Rectal smooth muscle tissue (tissue), 1 donor: ENCODE results near the gene ASCL5.

Source experiments
- H3K27ac ChIP-seq: one replicate; pipeline ENCODE4 v1.7.0; 2013; ENCODE audit warnings: low read depth, low read length, inconsistent platforms
- H3K27me3 ChIP-seq: one replicate; pipeline ENCODE4 v1.7.0; 2013; ENCODE audit warnings: low read length; ENCODE audit not compliant: control insufficient read depth, insufficient read depth
- H3K36me3 ChIP-seq: one replicate; pipeline ENCODE4 v1.7.0; 2013; ENCODE audit warnings: low read length; ENCODE audit not compliant: control insufficient read depth, insufficient read depth
- H3K4me1 ChIP-seq: one replicate; pipeline ENCODE4 v1.7.0; 2013; ENCODE audit warnings: low read length; ENCODE audit not compliant: control insufficient read depth, insufficient read depth
- H3K4me3 ChIP-seq: one replicate; pipeline ENCODE4 v1.7.0; 2013; ENCODE audit warnings: low read length
- H3K9ac ChIP-seq: one replicate; pipeline ENCODE4 v1.7.0; 2013; ENCODE audit warnings: low read length

ASCL5 gene

DNA sequence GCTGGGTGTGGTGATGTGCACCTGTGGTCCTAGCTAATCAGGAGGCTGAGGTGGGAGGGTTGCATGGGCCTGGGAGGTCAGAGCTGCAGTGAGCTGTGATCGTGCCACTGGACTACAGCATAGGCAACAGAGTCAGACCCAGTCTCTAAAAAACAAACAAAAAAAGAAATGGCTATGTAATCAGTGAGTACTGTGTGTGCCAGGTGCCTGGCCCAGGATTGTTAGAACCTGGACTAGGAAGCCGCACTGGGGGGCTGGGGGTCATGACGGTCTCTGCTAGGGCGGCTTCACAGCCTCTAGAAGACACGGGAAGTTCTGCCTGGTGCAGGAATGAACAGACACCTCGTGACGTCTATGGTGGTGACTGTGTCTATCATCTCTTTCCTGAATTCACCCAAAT is 18.8 kb upstream of the ASCL5 start:
- Histone ChIP-seq H3K4me1 (no peaks in the 10 kb centered on the region), H3K36me3 (peaks cover 37% of the 10 kb centered on the region), H3K27me3 (no peaks in the 10 kb centered on the region), H3K4me3 (no peak overlapping the region), H3K27ac (no peak overlapping the region), H3K9ac (no peak overlapping the region)

- Histone ChIP-seq H3K36me3 (peaks cover 37% of the 10 kb centered on the region), H3K4me3 (no peak overlapping the region), H3K27ac (no peak overlapping the region), H3K4me1 (no peaks in the 10 kb centered on the region), H3K27me3 (no peaks in the 10 kb centered on the region), H3K9ac (no peak overlapping the region)
These were observed 18.1 kb upstream of the ASCL5 start for GRCh38 chr1:201145132-201145531.

DNA sequence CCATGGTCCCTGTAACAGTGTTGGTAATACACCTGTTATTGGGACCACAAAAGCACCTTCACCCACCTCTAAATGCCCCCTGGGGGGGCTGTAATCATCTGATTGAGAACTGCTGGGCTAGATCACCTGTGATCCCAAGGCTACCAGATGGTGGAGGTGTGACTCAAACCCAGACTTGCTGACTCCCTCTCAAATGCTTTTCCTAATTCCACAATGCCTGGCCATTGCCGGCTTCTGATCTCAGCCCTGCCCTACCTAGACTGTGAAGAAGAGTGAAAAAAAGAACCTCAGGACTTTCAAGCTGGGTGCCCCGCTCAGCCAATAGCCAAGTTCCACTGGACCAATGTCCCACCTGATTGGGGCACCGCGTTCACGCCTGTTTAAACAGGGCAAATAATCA is 17.7 kb upstream of the ASCL5 start:
- H3K4me1 ChIP-seq = no peaks in the 10 kb centered on the region
- H3K27ac ChIP-seq = no peak overlapping the region
- no peak overlapping the region for H3K4me3 ChIP-seq
- no peaks in the 10 kb centered on the region for H3K27me3 ChIP-seq
- peaks cover 33% of the 10 kb centered on the region for H3K36me3 ChIP-seq
- no peak overlapping the region for H3K9ac ChIP-seq

GRCh38 chr1:201143726-201144635 is 17.0 kb upstream of the ASCL5 start:
- no peak overlapping the region for H3K27ac ChIP-seq
- no peaks in the 10 kb centered on the region for H3K4me1 ChIP-seq
- H3K9ac ChIP-seq = no peak overlapping the region
- no peak overlapping the region for H3K4me3 ChIP-seq
- H3K36me3 ChIP-seq = peaks cover 32% of the 10 kb centered on the region
- no peaks in the 10 kb centered on the region for H3K27me3 ChIP-seq

DNA sequence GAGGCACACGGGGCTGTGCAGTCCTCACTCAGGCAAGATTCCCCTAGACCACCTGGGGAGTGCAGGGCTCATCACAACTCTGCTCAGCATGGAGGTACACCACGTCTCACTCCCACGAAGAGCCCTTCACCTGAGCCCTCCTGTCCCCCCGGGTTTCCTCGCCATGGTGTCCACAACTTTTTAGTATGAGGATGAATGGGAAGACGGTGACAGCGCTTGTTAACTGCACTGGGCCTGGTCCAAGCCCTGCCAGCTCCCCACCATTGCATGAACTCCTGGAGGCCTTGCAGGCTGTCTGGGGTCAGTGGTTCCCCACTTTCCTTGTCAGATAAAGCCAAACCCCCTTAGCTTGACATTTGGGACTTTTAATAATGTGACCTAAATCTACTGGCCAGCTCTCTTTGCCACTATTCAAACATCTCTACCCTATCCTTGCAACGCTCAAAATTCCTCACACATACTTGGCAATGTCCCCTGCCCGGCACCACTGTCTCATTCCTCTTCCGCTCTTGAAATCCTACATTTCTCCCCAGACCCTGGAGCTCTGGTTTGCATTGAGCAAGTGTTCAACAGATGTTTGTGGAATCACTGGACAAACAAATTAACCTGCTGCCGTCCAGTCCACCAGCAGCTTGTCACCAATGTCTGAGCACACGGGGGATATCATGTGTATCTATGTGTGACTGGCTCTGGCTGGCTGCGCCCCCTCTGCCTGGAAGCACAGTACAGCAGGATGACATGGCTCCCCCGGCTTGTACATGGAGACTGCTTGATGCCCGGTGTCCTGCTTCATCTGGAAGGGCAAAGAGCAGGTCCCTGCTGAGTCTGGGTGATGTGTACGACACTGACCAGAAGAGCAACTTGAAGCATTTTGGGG is 16.1 kb upstream of the ASCL5 start:
- H3K9ac ChIP-seq = no peak overlapping the region
- H3K27ac ChIP-seq = no peak overlapping the region
- H3K36me3 ChIP-seq = peaks cover 32% of the 10 kb centered on the region
- no peak overlapping the region for H3K4me3 ChIP-seq
- no peaks in the 10 kb centered on the region for H3K27me3 ChIP-seq
- no peaks in the 10 kb centered on the region for H3K4me1 ChIP-seq

- H3K4me3 ChIP-seq = no peak overlapping the region
- no peaks in the 10 kb centered on the region for H3K27me3 ChIP-seq
- peaks cover 6% of the 10 kb centered on the region for H3K4me1 ChIP-seq
- H3K36me3 ChIP-seq = peaks cover 28% of the 10 kb centered on the region
- H3K27ac ChIP-seq = no peak overlapping the region
- H3K9ac ChIP-seq = no peak overlapping the region
These were observed 15.2 kb upstream of the ASCL5 start for GRCh38 chr1:201142011-201142848.

DNA sequence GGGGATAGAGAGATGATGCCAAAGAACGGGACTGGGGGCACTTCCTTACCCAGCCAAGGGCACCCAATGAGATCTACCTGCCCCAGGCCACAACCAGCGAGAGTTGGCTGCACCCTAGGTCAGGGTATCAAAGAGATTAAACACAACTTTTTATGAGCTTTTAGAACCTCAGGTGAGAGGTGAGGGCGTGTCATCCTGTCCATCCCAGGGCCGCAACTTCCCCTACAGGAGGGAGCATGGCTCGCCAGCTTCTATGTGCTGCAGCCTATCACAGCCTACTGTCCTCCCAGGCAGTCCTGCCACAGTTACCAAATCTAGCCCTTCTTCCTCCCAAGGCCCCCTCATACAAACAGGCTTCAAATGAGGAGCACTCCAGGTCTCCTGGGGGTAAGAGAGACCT is 14.4 kb upstream of the ASCL5 start:
- Histone ChIP-seq H3K27me3 (no peaks in the 10 kb centered on the region), H3K27ac (no peak overlapping the region), H3K9ac (no peak overlapping the region), H3K4me1 (peaks cover 13% of the 10 kb centered on the region), H3K36me3 (peaks cover 20% of the 10 kb centered on the region), H3K4me3 (no peak overlapping the region)

DNA sequence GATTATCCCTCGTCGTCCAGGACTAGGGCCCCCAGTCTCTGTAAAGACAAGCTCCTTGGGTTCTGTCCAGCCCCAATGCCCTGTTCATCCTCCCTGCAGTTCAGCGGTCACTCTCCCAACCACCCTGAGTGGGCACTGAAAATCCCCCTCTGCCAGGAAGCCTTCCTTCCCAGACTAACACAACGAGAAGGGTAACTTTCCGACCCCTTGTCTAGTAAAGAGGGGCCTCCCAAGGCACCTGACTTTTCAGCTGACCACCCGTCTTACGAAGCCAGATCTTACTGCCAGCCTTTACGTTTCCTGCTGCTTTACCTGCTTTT is 13.9 kb upstream of the ASCL5 start:
- peaks cover 13% of the 10 kb centered on the region for H3K4me1 ChIP-seq
- peaks cover 19% of the 10 kb centered on the region for H3K36me3 ChIP-seq
- H3K4me3 ChIP-seq = no peak overlapping the region
- no peak overlapping the region for H3K27ac ChIP-seq
- H3K27me3 ChIP-seq = no peaks in the 10 kb centered on the region
- no peak overlapping the region for H3K9ac ChIP-seq

GRCh38 chr1:201140235-201140940 is 13.4 kb upstream of the ASCL5 start:
- Histone ChIP-seq H3K4me3 (no peak overlapping the region), H3K27me3 (no peaks in the 10 kb centered on the region), H3K27ac (no peak overlapping the region), H3K9ac (no peak overlapping the region), H3K4me1 (peaks cover 13% of the 10 kb centered on the region), H3K36me3 (peaks cover 21% of the 10 kb centered on the region)

DNA sequence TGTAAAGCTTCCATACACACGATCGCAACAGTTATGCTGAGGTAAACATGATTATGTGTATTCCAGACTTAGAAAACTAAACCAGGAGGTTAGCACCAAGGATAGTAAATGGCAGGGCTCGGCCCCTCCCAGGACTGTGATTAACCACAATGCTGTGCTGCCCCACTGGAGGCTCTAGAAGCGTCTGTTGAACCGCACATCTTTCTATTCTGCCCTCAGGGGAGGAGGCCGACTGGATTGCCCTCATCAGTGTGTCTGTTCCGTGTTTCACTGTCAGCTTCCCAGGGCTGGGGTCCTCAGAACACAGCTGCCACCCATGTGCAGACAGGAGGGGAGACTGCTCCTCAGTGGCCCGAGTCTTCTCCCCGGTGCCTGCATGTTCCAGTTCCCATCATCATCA is 12.8 kb upstream of the ASCL5 start:
- H3K4me1 ChIP-seq = peaks cover 13% of the 10 kb centered on the region
- H3K36me3 ChIP-seq = peaks cover 16% of the 10 kb centered on the region
- H3K27me3 ChIP-seq = no peaks in the 10 kb centered on the region
- H3K9ac ChIP-seq = no peak overlapping the region
- no peak overlapping the region for H3K27ac ChIP-seq
- no peak overlapping the region for H3K4me3 ChIP-seq

- Histone ChIP-seq H3K4me3 (no peak overlapping the region), H3K4me1 (peaks cover 13% of the 10 kb centered on the region), H3K27ac (no peak overlapping the region), H3K9ac (no peak overlapping the region), H3K36me3 (peaks cover 11% of the 10 kb centered on the region), H3K27me3 (no peaks in the 10 kb centered on the region)
These were observed 12.3 kb upstream of the ASCL5 start for GRCh38 chr1:201139306-201139705.
